Ovary (tissue), 3 donors: ENCODE results near the gene CGB1.
"Not testable (repeated sequence)": the region's sequence is repeated elsewhere in the genome, so short reads cannot be mapped to it uniquely, and the experiment has no call there.

ENCODE experiments used
- CTCF ChIP-seq, 3 donors: fragments of 450-650 bp in 2 of 3; fragments of 200-600 bp in 1 of 3; IDR thresholded peaks; one replicate each; pipeline versions ENCODE4 v1.5.1 to v1.8.0; 2016 to 2022; ENCODE audit warnings: antibody characterized with exemption in 3 of 3, mild to moderate bottlenecking in 1 of 3
- EP300 ChIP-seq: sonication (generic); formaldehyde crosslinking; IDR thresholded peaks from one replicate; pipeline ENCODE4 v1.6.1; 2017; ENCODE audit warnings: antibody characterized with exemption
- POLR2A ChIP-seq: fragments of 450-650 bp; IDR thresholded peaks from one replicate; pipeline ENCODE4 v1.6.1; 2017; ENCODE audit warnings: antibody characterized with exemption, mild to moderate bottlenecking, moderate library complexity
- donor health status: DM: no; HTN: no; CAD: no.

- not testable (repeated sequence) for TF ChIP-seq CTCF (IDR thresholded peaks at IDR 0.05); EP300; POLR2A
Measured at GRCh38 chr19:49050376-49051033, 13.8 kb upstream of the CGB1 start.
